Osteocyte (in vitro differentiated cells): Measurements from ENCODE around the gene TRIO. TPM values are rescaled to one million over a fixed set of nuclear protein-coding genes. Genes with fewer than 3 reads are reported as not detected.

ENCODE experiments used
- DNase-seq: peaks from one replicate; pipeline ENCODE4 v3.0.0; 2021; ENCODE audit warnings: mixed read lengths; ENCODE audit not compliant: unreplicated experiment; ENCODE audit errors: extremely low spot score
- H3K27ac Mint-ChIP-seq: one replicate; pipeline ENCODE4 v1.8.0; 2021; ENCODE audit warnings: mild to moderate bottlenecking, mixed read lengths; ENCODE audit not compliant: unreplicated experiment
- H3K27me3 Mint-ChIP-seq: one replicate; pipeline ENCODE4 v1.8.0; 2021; ENCODE audit warnings: mixed read lengths; ENCODE audit not compliant: unreplicated experiment
- H3K36me3 Mint-ChIP-seq: one replicate; pipeline ENCODE4 v1.8.0; 2021; ENCODE audit warnings: mixed read lengths; ENCODE audit not compliant: unreplicated experiment
- H3K4me1 Mint-ChIP-seq: one replicate; pipeline ENCODE4 v1.8.0; 2021; ENCODE audit warnings: mixed read lengths; ENCODE audit not compliant: unreplicated experiment
- H3K4me3 Mint-ChIP-seq: one replicate; pipeline ENCODE4 v1.8.0; 2021; ENCODE audit warnings: mild to moderate bottlenecking, moderate library complexity, mixed read lengths; ENCODE audit not compliant: unreplicated experiment
- H3K9me3 Mint-ChIP-seq: one replicate; pipeline ENCODE4 v1.8.0; 2021; ENCODE audit warnings: mixed read lengths; ENCODE audit not compliant: unreplicated experiment
- total RNA-seq: library from RNA; stranded (reverse); gene quantifications from 2 replicates; pipeline ENCODE4 v1.2.1, GENCODE V29; 2021
- TF ChIP-seq, protein P1 (sequence below): fragments of 200-600 bp; sonication (generic); IDR thresholded peaks from 2 replicates; pipeline ENCODE4 v1.5.0; 2021; ENCODE audit warnings: antibody characterized with exemption, mild to moderate bottlenecking, moderate library complexity

TRIO gene
- total RNA-seq, 1 donor from 2014 or later = 336 TPM

DNA sequence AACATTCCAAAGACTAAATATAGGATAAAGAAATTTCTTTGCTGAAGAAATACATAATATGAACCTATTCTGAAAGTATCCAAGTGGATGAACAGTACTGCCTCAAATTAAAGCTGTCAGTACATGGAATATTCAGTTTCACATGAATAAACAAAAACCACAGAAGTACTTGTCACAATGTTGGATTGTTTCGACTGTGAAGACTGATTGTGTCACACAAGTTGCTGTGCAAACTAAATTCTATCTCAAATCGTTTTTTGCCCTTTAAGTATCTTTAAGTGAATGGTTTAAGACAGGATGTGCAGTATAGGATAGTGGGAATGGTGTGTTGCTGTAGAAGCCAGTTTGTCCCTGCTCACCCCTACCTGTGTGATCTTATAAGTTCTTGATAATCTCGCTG lies 301.0 kb downstream of the TRIO start:
- Mint-ChIP-seq H3K27me3 (no peaks in the 10 kb centered on the region), H3K9me3 (no peaks in the 10 kb centered on the region), H3K4me1 (peaks cover 80% of the 10 kb centered on the region), H3K27ac (peak overlapping the region; percentile 97), H3K4me3 (peak overlapping the region; percentile 94), H3K36me3 (peaks cover 6% of the 10 kb centered on the region)
- TF ChIP-seq, protein P1, sequence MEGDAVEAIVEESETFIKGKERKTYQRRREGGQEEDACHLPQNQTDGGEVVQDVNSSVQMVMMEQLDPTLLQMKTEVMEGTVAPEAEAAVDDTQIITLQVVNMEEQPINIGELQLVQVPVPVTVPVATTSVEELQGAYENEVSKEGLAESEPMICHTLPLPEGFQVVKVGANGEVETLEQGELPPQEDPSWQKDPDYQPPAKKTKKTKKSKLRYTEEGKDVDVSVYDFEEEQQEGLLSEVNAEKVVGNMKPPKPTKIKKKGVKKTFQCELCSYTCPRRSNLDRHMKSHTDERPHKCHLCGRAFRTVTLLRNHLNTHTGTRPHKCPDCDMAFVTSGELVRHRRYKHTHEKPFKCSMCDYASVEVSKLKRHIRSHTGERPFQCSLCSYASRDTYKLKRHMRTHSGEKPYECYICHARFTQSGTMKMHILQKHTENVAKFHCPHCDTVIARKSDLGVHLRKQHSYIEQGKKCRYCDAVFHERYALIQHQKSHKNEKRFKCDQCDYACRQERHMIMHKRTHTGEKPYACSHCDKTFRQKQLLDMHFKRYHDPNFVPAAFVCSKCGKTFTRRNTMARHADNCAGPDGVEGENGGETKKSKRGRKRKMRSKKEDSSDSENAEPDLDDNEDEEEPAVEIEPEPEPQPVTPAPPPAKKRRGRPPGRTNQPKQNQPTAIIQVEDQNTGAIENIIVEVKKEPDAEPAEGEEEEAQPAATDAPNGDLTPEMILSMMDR = no peak
- DNase-seq = no peak

DNA sequence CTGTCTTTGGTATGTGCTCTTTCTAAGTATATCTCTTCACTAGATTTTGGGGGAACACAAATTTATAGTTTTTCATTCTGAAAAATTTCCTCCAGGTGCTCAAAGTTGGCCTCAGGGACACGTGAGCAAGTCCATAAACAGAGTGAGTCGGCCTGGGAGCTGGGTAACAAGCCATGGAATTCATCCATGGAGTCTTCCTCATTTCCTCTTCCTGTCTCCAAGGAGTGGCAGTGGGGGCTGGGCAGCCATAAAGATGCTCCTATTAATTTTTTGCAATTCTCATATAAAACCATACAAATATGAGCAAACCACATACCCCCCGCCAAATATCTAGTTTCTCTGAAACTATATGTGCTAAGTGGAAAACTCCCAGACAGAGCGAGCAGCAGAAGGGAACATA lies 301.9 kb downstream of the TRIO start:
- peaks cover 82% of the 10 kb centered on the region for H3K4me1 Mint-ChIP-seq
- TF ChIP-seq, protein P1 = no peak
- no peaks in the 10 kb centered on the region for H3K9me3 Mint-ChIP-seq
- H3K36me3 Mint-ChIP-seq = peaks cover 6% of the 10 kb centered on the region
- no peaks in the 10 kb centered on the region for H3K27me3 Mint-ChIP-seq
- peak overlapping the region; percentile 97 for H3K27ac Mint-ChIP-seq
- DNase-seq = no peak
- peak overlapping the region; percentile 94 for H3K4me3 Mint-ChIP-seq

DNA sequence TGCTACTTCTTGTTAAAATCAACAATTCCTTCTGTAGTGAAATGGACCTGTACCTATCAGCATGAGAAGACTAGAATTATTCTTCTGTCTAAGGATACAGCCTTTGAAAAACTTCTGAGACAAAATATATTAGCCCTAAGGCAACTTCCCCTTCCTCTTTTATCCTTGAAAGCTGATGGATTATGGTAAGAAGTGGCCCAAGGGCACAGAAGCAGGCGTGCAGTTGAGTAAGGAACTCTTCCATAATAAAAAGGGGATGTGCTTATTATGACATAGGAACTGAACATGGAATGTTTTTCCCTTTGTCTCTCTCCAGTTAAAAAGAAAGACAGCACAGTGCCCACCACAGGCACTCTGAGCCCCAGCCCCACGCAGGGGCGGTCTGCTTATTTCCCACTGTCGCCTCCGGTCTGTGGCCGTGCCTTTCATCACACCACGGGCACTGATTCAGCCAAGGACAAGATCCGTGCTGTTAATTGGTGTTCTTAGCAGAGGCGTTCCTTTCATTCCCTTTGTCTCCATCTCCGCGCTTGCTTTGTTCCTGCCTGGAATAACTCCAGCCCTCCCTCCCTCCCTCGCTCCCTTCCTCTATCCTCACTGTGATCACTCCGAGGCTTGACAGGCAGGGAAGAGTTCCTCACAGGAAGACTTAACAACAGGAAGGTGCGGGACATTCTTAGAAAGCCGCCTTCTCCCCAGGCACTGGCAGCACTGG lies 302.6 kb downstream of the TRIO start:
- Mint-ChIP-seq H3K4me3 (peak overlapping the region; percentile 94), H3K27me3 (no peaks in the 10 kb centered on the region), H3K4me1 (peaks cover 82% of the 10 kb centered on the region), H3K36me3 (peaks cover 9% of the 10 kb centered on the region), H3K27ac (peak overlapping the region; percentile 97), H3K9me3 (no peaks in the 10 kb centered on the region)
- TF ChIP-seq, protein P1 = no peak
- no peak for DNase-seq

DNA sequence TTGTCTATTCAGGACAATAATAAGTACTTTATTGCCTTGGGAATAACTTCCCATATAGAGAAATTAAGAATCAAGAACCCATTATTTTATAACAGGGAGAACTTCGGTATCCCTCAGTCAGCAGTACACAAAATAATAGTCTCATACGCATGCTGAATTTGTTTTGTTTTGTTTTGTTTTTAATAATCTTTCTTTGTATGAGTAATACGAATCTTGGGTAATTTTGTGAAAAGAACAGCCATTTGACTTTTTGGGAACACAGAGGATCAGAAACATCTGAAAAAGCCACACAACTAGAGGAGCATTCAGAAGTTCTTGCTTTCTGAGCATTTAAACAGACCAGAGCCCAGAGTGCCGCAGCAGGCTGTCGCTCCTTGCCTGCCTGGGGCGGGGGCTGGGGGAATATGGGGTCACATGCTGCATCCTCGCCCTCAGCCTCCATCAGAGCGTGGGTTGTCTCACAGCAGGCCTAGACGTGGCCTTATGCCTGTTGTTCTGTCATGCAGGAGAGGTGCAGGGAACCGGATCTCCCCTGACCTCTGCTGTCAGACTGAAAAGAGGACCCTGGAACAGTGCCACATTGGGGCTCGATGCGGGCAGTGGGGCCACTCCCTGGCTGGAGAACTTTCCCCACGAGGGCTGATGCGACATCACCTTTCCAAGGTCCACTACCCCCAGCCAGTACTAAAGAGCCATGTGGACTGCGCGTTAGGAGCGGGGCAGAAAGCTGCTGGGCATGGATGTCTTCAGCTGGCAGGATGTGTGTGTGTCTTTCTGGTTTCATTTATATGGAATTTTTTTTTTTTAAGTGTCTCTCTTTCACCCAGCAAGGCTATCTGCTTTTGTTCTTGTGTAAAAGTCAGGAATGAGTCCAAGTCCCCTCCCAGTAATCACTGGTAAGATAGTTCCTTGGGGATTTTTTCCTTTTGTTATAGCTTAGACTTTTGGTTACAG lies 305.1 kb downstream of the TRIO start:
- DNase-seq = no peak
- peaks cover 99% of the 10 kb centered on the region for H3K4me1 Mint-ChIP-seq
- H3K27ac Mint-ChIP-seq = peak overlapping the region; percentile 99
- H3K36me3 Mint-ChIP-seq = peaks cover 3% of the 10 kb centered on the region
- peak overlapping the region; percentile 12 for H3K4me3 Mint-ChIP-seq
- H3K27me3 Mint-ChIP-seq = no peaks in the 10 kb centered on the region
- TF ChIP-seq, protein P1 = no peak
- no peaks in the 10 kb centered on the region for H3K9me3 Mint-ChIP-seq
